Ascending aorta (tissue), 2 donors: Measurements from ENCODE around the gene ARMS2. TPM values are rescaled to one million over a fixed set of nuclear protein-coding genes. Genes with fewer than 3 reads are reported as not detected.

Experiments
- DNase-seq, 2 donors: peaks; one replicate each; pipeline ENCODE4 v3.0.0-alpha.2; 2019; ENCODE audit warnings: low spot score in 2 of 2
- H3K27ac ChIP-seq, 2 donors: fragments of 200-600 bp; sonication (generic); one replicate each; pipeline ENCODE4 v1.5.1; 2016 to 2017; ENCODE audit warnings: mild to moderate bottlenecking in 1 of 2
- H3K27me3 ChIP-seq: fragments of 200-600 bp; sonication (generic); one replicate; pipeline ENCODE4 v1.5.1; 2017
- H3K36me3 ChIP-seq, 2 donors: fragments of 200-600 bp; sonication (generic); one replicate each; pipeline ENCODE4 v1.5.1; 2016
- H3K4me1 ChIP-seq, 2 donors: fragments of 200-600 bp; sonication (generic); one replicate each; pipeline ENCODE4 v1.5.1; 2016 to 2017; ENCODE audit warnings: mild to moderate bottlenecking in 1 of 2
- H3K4me3 ChIP-seq, 2 donors: fragments of 200-600 bp; sonication (generic); one replicate each; pipeline ENCODE4 v1.5.1; 2016 to 2017; ENCODE audit warnings: mild to moderate bottlenecking in 1 of 2
- H3K9me3 ChIP-seq, 2 donors: fragments of 200-600 bp; sonication (generic); one replicate each; pipeline ENCODE4 v1.5.1; 2016
- intact Hi-C: fragments of 100-400 bp; cut with DNase I; formaldehyde crosslinking; loops from one replicate; pipeline ENCODE4 v1.15.1; 2023
- total RNA-seq: library from RNA; depleted of rRNA; stranded (reverse); fragments of >200 nt; gene quantifications from one replicate; pipeline ENCODE4 v1.1.0, GENCODE V29; 2016
- TF ChIP-seq, protein P1 (sequence below), 3 experiments: fragments of 200-600 bp in 2 of 3; fragments of 450-650 bp in 1 of 3; sonication (generic) in 2 of 3; IDR thresholded peaks; one replicate each; pipeline ENCODE4 v1.5.1; 2016 to 2019; ENCODE audit warnings: antibody characterized with exemption in 3 of 3, mild to moderate bottlenecking in 1 of 3, moderate library complexity in 1 of 3

ARMS2 gene
- total RNA-seq, 1 donor from 2014 or later: not detected

DNA sequence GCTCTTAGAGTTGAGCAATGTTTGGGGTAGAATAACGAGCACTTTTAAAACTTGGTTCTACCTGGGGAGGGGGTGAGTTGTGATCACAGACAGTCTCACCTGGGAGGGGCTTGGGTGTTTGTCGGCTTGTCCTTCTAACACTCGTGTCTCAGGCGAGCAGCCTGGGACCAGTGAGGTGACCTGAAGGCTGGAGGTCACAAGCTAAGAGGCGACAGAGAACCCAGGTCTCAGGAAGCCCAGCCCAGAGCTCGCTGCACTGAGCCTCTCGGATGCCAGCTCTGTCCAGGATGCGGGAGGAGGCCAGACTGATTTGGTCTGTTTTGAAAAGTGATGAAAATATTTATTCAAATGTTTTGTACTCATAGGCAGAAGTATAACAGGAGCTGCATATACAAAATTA lies 18.7 kb downstream of the ARMS2 start:
- H3K36me3 ChIP-seq: no peaks in the 10 kb centered on the region
- no peak for DNase-seq
- H3K27me3 ChIP-seq: no peaks in the 10 kb centered on the region
- H3K27ac ChIP-seq: peak overlapping the region; percentile 80 to 90
- TF ChIP-seq, protein P1, sequence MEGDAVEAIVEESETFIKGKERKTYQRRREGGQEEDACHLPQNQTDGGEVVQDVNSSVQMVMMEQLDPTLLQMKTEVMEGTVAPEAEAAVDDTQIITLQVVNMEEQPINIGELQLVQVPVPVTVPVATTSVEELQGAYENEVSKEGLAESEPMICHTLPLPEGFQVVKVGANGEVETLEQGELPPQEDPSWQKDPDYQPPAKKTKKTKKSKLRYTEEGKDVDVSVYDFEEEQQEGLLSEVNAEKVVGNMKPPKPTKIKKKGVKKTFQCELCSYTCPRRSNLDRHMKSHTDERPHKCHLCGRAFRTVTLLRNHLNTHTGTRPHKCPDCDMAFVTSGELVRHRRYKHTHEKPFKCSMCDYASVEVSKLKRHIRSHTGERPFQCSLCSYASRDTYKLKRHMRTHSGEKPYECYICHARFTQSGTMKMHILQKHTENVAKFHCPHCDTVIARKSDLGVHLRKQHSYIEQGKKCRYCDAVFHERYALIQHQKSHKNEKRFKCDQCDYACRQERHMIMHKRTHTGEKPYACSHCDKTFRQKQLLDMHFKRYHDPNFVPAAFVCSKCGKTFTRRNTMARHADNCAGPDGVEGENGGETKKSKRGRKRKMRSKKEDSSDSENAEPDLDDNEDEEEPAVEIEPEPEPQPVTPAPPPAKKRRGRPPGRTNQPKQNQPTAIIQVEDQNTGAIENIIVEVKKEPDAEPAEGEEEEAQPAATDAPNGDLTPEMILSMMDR (IDR thresholded peaks at IDR 0.05): no peak
- intact Hi-C loops: no loop called here
- H3K9me3 ChIP-seq: no peaks in the 10 kb centered on the region
- H3K4me3 ChIP-seq: no peak overlapping the region
- peaks cover 9 to 51% of the 10 kb centered on the region in 2 donors for H3K4me1 ChIP-seq

DNA sequence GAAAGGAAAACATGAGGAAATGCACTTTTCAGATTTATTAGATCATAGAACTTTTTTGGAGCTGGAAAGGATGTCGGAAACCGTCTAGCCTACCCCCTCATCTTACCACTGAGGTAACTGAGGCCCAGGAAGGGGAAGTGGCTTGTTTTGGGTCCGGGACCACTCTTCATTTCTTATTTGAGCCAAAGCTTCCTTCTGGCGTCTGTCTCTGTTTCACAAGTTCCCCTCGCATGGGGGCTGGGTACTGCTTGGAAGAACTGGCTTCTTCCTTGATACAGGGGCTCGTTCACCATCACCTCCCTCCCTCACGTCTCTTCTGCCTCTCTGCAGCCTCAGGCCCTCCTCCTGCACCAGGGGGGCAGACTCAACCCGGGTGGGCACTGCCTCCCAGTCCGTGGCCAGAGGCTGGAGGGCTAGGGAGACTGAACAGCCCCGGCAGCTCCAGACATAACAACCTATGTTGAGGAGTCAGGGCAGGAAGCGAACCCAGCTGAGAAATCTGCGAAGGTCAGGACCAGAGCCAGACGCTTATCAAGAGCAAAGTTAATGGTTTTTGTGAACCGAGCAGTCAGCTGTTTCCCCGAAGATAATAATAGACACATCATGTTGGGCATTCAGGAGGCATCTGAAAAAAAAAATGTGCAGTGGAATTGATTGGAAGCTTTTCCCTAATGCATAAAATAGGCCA lies 19.8 kb downstream of the ARMS2 start:
- intact Hi-C loops: loop anchor here (2.0 kb wide), 1 partner anchor 19 kb away; no protein-coding TSS in a partner anchor
- TF ChIP-seq, protein P1 (IDR thresholded peaks at IDR 0.05): no peak
- Histone ChIP-seq H3K36me3 (no peaks in the 10 kb centered on the region), H3K4me1 (peaks cover 8 to 42% of the 10 kb centered on the region in 2 donors), H3K27ac (peak overlapping the region; percentile 80 to 90), H3K27me3 (no peaks in the 10 kb centered on the region), H3K4me3 (peak overlapping the region; percentile 8 to 47), H3K9me3 (no peaks in the 10 kb centered on the region)
- no peak for DNase-seq

DNA sequence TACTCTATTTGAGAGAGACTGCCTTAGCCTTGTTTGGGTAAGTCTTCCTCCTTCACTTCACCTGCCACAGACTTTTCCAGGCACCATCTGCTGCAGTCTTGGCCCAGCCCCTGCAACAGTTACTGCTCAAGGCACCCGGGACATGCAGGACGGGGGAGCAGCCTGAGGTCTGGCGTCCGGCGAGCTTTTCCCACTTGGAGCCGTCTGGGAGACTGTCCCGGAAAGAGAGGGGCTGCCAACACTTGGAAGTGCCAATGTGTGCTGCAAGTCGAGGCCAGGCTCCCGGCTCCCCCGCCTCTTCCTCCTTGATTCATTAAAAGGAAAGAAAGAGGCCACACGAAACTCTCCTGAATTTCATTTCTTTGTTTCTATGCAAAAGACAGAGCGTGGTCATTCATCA lies 20.6 kb downstream of the ARMS2 start:
- Histone ChIP-seq H3K27me3 (no peaks in the 10 kb centered on the region), H3K9me3 (no peaks in the 10 kb centered on the region), H3K4me1 (peaks cover 6 to 38% of the 10 kb centered on the region in 2 donors), H3K36me3 (no peaks in the 10 kb centered on the region), H3K4me3 (peak overlapping the region; percentile 31 to 47), H3K27ac (peak overlapping the region; percentile 80 to 90)
- intact Hi-C loops: loop anchor here (2.0 kb wide), 1 partner anchor 18 kb away; no protein-coding TSS in a partner anchor
- peak; percentile 42 to 86 for DNase-seq
- TF ChIP-seq, protein P1 (IDR thresholded peaks at IDR 0.05): no peak

DNA sequence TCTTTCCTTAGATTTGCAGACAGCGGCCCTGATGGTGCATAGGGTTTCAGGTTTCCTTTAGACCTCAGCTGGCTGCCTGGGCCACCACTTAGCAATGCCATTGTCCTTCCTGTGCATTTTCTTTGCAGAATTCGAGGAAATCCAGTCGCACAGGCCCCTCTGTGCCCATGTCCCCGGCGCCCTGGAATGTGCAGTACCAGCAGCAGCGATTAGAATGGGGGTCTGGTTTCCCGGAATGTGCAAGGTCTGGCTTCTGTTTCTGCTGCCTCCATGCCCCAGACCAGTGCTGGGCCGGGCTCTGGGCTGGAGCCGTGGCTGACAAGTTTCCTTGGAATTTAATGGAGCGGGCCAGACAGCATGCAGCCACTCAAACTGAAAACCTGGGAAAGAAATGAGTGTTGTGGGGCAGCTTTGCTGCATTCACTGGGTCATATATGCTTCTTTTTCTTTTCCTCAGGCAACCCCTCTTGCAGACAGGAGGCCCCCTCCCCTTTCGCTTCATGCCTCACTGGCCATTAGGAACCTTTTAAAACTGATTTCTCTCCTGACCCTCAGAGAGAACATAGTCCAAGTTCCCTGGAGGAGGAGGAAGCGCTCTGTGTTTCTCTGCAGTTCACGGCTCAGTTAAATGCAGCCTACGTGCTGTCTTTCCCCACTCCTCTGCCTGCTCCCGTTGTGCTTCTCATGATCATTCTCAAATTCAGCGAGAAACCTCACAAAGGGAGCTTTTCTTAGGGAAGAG lies 21.3 kb downstream of the ARMS2 start:
- intact Hi-C loops: loop anchor here (2.0 kb wide), 1 partner anchor 17 kb away; no protein-coding TSS in a partner anchor
- peak overlapping the region; percentile 31 to 47 for H3K4me3 ChIP-seq
- TF ChIP-seq, protein P1 (IDR thresholded peaks at IDR 0.05): no peak
- H3K27me3 ChIP-seq: no peaks in the 10 kb centered on the region
- DNase-seq: no peak
- H3K4me1 ChIP-seq: peaks cover 6 to 38% of the 10 kb centered on the region in 2 donors
- H3K9me3 ChIP-seq: no peaks in the 10 kb centered on the region
- no peaks in the 10 kb centered on the region for H3K36me3 ChIP-seq
- H3K27ac ChIP-seq: peak overlapping the region; percentile 80 to 90

DNA sequence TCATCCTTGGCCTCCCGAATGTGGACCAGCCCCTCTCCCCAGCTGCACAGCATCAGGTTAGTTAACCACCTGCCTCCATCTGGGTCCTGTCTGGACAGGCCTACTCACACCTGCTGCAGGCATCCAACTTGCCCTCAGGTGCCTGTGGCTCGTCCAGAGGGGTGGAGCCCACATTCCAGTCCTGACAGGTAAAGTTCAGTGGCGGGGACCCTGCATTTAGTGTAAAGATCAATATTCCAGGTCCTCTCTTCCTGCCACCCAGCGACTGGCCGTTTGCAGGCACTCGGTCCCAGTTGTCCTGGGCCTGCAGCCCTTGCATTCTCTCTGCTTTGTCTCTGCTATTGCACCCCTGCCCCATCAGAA lies 21.9 kb downstream of the ARMS2 start:
- H3K27ac ChIP-seq: peak overlapping the region; percentile 80 to 90
- no peaks in the 10 kb centered on the region for H3K9me3 ChIP-seq
- TF ChIP-seq, protein P1 (IDR thresholded peaks at IDR 0.05): no peak
- no peaks in the 10 kb centered on the region for H3K27me3 ChIP-seq
- intact Hi-C loops: no loop called here
- no peaks in the 10 kb centered on the region for H3K36me3 ChIP-seq
- DNase-seq: no peak
- no peak overlapping the region for H3K4me3 ChIP-seq
- H3K4me1 ChIP-seq: peaks cover 6 to 38% of the 10 kb centered on the region in 2 donors
